ENCODE data around the gene ISYNA1.
A peak's percentile ranks its signal among the peaks of the same experiment; 100 is the strongest.

Gene ISYNA1

GRCh38 chr19:18430417-18431144, 7.4 kb downstream of the ISYNA1 start:
- no peak for DNase-seq

DNA sequence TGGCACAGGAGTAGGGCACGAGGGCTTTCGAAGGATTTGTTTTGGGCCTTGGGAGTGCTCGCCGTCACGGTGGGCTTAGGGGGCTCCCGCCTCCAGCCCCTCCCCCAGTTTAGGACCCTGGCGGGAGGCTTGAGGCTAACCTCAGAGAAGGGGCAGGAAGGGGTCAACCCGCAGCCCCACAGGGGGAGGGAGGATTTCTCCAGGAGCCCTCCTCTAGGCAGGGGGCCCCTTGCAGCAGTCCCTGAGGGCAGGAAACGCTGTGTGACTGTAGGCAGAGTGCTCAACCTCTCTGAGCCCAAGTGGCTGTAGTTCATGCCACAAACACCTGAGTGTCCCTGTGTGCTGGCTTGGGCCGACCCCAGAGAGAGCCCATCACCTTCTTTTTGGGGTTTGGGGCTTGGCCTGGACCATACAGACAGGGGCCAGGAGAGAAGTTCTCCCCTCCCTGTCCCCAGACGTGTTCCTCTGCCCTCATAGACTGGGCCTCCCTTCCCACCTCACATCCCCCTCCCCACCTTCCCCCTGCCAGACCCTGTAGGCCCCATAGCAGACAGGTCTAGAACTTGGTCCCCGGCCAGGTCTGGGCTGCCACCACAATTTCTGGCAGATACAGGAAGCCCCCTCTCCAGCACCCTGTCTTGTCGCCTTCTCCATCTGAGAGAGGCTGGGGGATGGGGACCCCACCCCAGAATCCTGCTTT, 8.1 kb downstream of the ISYNA1 start:
- peak in 1 of 2 experiments; percentile 48 for DNase-seq

GRCh38 chr19:18428787-18429674, 8.9 kb downstream of the ISYNA1 start:
- peak; percentile 82 to 85 for DNase-seq

- DNase-seq, result no peak
These were observed 9.7 kb downstream of the ISYNA1 start for GRCh38 chr19:18428173-18428786.

- no peak for DNase-seq
These were observed 10.2 kb downstream of the ISYNA1 start for GRCh38 chr19:18427743-18428113.

GRCh38 chr19:18427080-18427742, 10.7 kb downstream of the ISYNA1 start:
- DNase-seq, result no peak

DNA sequence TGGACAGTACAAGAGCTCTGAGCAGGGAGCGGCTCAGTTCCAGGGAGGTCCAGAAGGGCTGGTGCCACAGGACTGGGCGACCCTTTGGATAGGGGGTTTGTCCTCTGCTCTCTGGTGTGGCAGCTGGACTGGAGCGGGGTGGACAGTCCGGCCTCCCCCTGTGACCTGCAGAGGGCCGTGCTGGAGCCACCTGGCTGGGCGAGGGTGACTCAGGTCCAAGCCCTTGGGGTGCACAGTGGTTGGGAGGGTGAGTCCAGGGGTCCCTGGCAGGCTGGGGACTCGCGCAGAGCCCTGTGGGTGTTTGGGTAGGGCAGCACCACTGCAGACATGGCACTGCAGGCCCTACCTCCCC, 11.5 kb downstream of the ISYNA1 start:
- no peak for DNase-seq

DNA sequence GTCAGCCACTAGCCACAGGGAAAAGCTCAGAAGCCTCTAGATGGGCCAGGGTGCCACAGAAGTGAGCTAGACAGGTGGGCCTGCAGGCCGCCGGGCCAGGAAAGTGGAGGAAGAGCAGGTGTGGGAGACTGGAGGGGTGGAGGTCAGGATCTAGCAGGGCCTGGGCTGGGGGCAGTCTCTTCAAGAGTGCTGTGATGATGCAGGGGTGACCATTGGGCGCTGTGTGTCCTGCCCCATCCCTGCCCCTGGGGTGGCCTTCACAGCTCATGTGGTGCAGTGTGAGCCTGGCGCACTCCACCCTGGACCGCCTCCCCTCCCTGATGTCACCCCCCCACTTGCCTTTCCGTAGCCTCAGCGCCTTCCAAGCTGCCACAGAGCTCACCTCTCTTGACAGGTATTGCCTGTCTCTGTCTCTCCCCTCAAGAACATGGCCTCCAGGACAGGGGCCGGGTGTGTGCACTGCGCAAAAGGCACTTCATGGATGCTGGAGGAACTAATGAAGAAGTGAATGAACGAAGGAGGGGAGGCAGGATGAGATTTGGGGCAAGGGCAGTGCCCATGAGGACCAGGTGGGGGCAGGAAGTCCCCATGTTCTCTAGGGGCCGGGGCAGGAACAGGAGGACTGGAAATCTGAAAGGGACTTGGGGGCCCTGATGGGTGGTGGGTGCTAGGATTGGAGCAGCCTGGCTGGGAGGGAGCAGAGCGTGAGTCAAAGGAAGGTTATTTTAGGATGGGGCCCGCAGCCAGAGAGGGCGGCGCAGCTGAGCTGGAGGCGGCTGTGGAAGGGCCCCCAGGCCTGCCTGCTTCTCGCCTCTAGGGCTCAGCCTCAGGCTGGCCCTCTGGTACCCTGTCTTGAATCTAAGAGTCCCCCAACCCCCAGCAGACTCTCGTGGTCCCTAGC, 12.2 kb downstream of the ISYNA1 start:
- DNase-seq, result no peak

DNA sequence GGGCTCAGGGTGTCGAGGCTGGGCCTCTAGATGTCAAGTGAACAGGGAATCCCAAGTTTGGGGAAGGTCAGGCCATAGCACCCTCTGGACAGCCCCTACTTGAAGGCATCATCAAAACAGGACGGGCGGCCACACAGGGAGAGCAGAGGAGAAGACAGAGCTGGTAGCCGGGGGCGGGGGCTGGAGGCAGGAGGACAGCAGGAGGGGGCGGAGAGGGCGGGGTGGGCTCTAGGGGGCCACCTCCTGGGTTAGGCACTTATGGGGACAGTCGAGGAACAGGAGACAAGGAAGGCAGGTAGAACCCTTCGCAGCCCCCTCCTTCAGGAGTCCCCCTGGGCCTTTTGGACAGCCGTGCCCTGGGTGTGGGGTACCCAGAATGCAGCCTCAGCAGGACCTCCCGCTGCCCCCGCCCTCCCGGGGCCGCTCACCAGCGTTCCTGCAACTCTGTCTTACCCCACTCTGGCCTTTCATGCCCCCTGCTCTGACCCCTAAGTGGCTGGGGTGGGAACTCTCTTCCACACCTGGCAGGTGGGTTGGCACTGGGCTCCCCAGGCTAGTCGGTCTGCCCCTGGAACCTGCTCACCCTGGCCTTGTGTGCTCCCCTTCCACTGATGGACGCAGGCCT, 12.9 kb downstream of the ISYNA1 start:
- no peak for DNase-seq

GRCh38 chr19:18424122-18424889, 13.6 kb downstream of the ISYNA1 start:
- DNase-seq, result no peak

- no peak for DNase-seq
These were observed 14.5 kb downstream of the ISYNA1 start for GRCh38 chr19:18423258-18424020.

DNA sequence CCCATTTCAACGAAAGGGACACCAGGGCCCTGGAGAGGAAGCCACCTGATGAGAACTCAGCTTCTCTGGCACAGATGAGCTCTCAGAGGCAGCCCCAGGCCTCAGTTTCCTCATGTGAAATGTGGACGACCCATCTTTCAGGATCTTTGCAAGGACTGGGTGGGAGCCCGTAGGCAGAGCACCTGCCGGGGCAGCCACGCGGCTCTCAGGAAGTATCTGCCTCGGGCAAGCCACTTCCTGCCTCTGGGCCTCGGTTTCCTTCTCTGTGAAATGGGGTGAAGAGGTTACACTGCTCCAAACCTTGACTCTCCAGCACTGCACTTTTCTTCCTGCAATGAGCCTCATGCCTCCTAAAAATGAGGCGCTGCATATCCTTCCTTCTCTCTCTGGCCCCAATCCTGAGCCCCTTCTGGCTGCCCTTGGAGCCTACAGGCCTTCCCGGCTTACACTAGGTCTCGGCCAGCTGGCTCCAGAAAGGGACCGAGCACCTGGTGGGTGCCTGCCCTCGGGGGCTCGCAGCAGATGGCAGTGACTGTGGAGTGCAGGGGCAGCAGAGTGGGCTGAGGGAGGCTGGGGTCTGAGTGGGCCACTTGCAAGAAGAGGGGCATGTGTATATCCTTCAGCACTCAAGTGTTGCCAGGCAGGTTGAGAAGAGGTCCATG, 15.3 kb downstream of the ISYNA1 start:
- peak in 1 of 2 experiments; percentile 48 for DNase-seq

DNA sequence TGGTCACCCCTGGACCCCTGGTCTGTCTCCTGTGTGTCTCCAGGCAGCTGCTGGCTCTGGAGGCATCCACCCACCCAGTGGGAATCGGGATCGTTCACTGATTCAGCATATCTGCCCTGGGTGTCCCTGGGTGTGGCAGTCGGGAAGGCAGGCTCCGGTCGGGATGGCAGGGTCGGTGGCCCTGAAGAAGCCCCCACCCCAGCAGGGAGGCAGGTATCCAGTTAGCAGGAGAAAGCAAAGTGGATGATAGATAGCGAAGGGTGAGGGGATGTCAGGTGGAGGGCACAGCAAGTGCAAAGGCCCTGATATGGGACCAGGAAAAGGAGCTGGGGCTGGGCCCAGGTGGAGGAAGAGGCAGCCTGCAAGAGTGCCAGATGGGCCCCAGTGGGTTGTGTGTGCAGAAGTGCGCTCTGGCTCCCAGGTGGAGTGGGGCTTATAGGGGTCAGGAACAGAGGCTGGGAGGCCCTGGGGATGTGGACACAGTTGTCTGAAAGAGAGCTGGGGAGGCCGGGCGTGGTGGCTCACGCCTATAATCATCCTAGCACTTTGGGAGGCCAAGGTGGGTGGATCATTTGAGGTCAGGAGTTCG, 16.5 kb downstream of the ISYNA1 start:
- no peak for DNase-seq

DNA sequence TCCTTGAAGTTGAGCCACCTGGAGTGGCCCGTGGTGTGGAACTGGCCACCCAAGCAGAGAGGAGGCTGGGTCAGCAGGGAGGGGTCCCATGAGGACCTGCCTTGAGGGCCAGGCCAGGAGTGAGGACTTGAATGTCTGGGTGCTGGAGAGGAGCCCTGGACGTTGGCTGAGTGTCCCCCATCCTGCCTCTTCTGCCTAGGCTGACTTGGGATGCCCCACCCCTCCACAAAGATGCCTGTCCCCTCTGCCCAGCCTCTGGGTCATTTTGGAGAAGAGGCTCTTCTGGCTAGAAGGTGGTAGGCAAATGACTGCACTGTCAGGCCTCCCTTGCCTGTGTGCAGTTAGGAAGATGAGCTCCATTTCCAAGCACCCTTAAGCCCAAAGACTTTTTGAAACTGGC, 17.0 kb downstream of the ISYNA1 start:
- no peak for DNase-seq

DNA sequence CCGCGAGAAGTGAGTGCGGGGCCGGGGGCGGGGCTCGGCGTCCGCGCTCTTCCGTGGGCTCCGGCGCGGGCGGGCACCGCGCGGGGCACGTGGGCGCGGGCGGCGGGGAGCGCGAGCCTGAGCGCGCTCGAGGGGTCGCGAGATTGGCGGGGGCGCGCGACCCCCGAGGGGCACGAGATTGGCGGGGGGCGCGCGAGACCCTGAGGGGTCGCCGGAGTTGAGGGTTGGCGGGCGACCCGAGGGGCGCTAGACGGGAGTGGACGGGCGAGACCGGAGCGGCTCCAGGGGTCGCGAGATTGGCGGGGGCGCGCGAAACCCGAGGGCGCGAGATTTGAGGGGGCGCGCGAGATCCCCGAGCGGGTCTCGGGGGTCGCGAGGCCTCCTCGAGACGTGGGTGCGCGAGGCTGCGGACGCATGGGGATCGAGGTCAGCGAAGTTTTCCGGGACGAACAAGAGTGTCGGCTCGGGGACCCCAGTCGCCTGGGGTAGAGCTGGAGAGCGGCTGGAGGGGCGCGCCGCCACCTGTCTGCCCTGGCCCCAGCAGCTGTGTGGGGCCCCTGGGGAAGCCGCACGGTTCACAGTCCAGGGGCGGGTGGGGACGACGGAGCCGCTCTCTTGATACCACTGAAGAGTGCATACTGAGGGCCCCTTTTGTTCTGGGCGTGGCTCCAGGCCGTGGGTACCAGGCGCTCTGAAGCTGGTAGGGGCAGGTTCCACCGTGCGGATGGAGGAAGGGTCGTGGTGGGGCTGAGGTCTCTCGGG, 18.1 kb downstream of the ISYNA1 start:
- peak in 1 of 2 experiments; percentile 73 for DNase-seq

DNA sequence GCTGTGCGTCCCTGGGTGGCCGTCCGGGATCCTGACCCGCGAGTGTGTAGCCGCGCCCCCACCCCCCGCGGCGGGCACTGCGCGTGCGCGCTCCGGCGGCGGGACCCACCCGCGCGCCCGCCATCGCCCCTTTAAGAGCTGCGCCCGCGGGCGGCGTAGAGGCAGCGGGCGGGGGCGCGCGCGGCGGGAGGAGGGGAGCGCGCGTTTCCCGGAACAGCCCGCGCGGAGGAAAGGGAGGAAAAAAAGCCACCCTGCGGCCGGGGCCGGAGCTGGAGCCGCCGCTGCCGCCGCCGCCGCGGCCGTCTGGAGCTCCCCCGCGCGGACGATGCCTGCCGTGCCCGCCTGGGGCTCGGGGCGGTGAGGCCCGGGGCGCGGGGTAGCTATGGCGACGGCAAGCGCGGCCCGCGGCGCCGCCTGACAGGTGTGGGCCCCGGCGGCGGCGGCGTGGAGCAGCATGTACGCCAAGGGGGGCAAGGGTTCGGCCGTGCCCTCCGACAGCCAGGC, 18.7 kb downstream of the ISYNA1 start, which contains the start of gene SSBP4:
Gene SSBP4 (plus strand): TSS at position 204 of the 504 bp plus-strand sequence. CDS start 251 bp downstream, at position 455.
- peak; percentile 78 to 85 for DNase-seq
